ENCODE results near the gene CCDC192.
"Not testable (repeated sequence)": the region's sequence is repeated elsewhere in the genome, so short reads cannot be mapped to it uniquely, and the experiment has no call there.

Gene CCDC192

GRCh38 chr5:127732963-127733362, 29.8 kb downstream of the CCDC192 start:
- Mint-ChIP-seq H3K4me1 (no peaks in the 10 kb centered on the region), H3K9me3 (peaks cover 0 to 3% of the 10 kb centered on the region in 2 donors), H3K27me3 (no peaks in the 10 kb centered on the region), H3K27ac (no peak overlapping the region), H3K4me3 (no peak overlapping the region)
- DNase-seq (no peak), ATAC-seq (no peak)

GRCh38 chr5:127739348-127739747, 36.2 kb downstream of the CCDC192 start:
- H3K4me1 Mint-ChIP-seq, H3K27me3 Mint-ChIP-seq, H3K9me3 Mint-ChIP-seq, ATAC-seq, DNase-seq, H3K27ac Mint-ChIP-seq: not testable (repeated sequence)
- peak overlapping the region in 1 of 2 donors; percentile 32 for H3K4me3 Mint-ChIP-seq

GRCh38 chr5:127739807-127740384, 36.7 kb downstream of the CCDC192 start:
- Mint-ChIP-seq H3K4me3 (peak overlapping the region in 1 of 2 donors; percentile 6), H3K27me3 (peaks cover 9% of the 10 kb centered on the region), H3K9me3 (peaks cover 0 to 4% of the 10 kb centered on the region in 2 donors), H3K4me1 (no peaks in the 10 kb centered on the region), H3K27ac (no peak overlapping the region)
- DNase-seq (no peak), ATAC-seq (no peak)

- Mint-ChIP-seq H3K4me1 (no peaks in the 10 kb centered on the region), H3K4me3 (no peak overlapping the region), H3K9me3 (peaks cover 0 to 4% of the 10 kb centered on the region in 2 donors), H3K27ac (no peak overlapping the region), H3K27me3 (peaks cover 9% of the 10 kb centered on the region)
- no peak for ATAC-seq
- no peak for DNase-seq
Measured at GRCh38 chr5:127741412-127741811, 38.2 kb downstream of the CCDC192 start.

- Mint-ChIP-seq H3K27ac (no peak overlapping the region), H3K4me3 (no peak overlapping the region), H3K27me3 (peaks cover 9% of the 10 kb centered on the region), H3K4me1 (no peaks in the 10 kb centered on the region), H3K9me3 (no peaks in the 10 kb centered on the region)
- ATAC-seq (no peak), DNase-seq (no peak)
Measured at GRCh38 chr5:127744241-127744640, 41.0 kb downstream of the CCDC192 start.

GRCh38 chr5:127746756-127747155, 43.6 kb downstream of the CCDC192 start:
- Mint-ChIP-seq H3K4me3 (no peak overlapping the region), H3K9me3 (no peaks in the 10 kb centered on the region), H3K27me3 (peaks cover 9% of the 10 kb centered on the region), H3K4me1 (no peaks in the 10 kb centered on the region), H3K27ac (no peak overlapping the region)
- peak; percentile 42 for ATAC-seq
- DNase-seq = no peak

- Mint-ChIP-seq H3K4me3 (peak overlapping the region; percentile 15 to 19), H3K27ac (peak overlapping the region in 1 of 2 donors; percentile 34)
- not testable (repeated sequence) for H3K27me3 Mint-ChIP-seq, ATAC-seq, DNase-seq, H3K9me3 Mint-ChIP-seq, H3K4me1 Mint-ChIP-seq
Measured at GRCh38 chr5:127752503-127753265, 49.5 kb downstream of the CCDC192 start.

GRCh38 chr5:127754259-127754658, 51.1 kb downstream of the CCDC192 start:
- ATAC-seq (no peak), DNase-seq (no peak)
- H3K27me3 Mint-ChIP-seq = no peaks in the 10 kb centered on the region
- no peaks in the 10 kb centered on the region for H3K9me3 Mint-ChIP-seq
- no peaks in the 10 kb centered on the region for H3K4me1 Mint-ChIP-seq
- H3K27ac Mint-ChIP-seq = peak overlapping the region in 1 of 2 donors; percentile 19
- H3K4me3 Mint-ChIP-seq = no peak overlapping the region

- H3K4me1 Mint-ChIP-seq = no peaks in the 10 kb centered on the region
- H3K9me3 Mint-ChIP-seq = no peaks in the 10 kb centered on the region
- H3K27me3 Mint-ChIP-seq = no peaks in the 10 kb centered on the region
- no peak overlapping the region for H3K27ac Mint-ChIP-seq
- no peak for DNase-seq
- H3K4me3 Mint-ChIP-seq = no peak overlapping the region
- no peak for ATAC-seq
Measured at GRCh38 chr5:127754706-127755105, 51.5 kb downstream of the CCDC192 start.

- ATAC-seq (peak; percentile 76), DNase-seq (no peak)
- no peaks in the 10 kb centered on the region for H3K4me1 Mint-ChIP-seq
- no peak overlapping the region for H3K27ac Mint-ChIP-seq
- no peaks in the 10 kb centered on the region for H3K27me3 Mint-ChIP-seq
- no peak overlapping the region for H3K4me3 Mint-ChIP-seq
- H3K9me3 Mint-ChIP-seq = no peaks in the 10 kb centered on the region
Measured at GRCh38 chr5:127757576-127757975, 54.4 kb downstream of the CCDC192 start.

- H3K27me3 Mint-ChIP-seq = no peaks in the 10 kb centered on the region
- no peak for ATAC-seq
- H3K4me1 Mint-ChIP-seq = no peaks in the 10 kb centered on the region
- no peaks in the 10 kb centered on the region for H3K9me3 Mint-ChIP-seq
- no peak overlapping the region for H3K4me3 Mint-ChIP-seq
- DNase-seq = no peak
- H3K27ac Mint-ChIP-seq = no peak overlapping the region
Measured at GRCh38 chr5:127758766-127759283, 55.6 kb downstream of the CCDC192 start.

GRCh38 chr5:127761869-127762268, 58.7 kb downstream of the CCDC192 start:
- DNase-seq (no peak), ATAC-seq (no peak)
- Mint-ChIP-seq H3K27me3 (no peaks in the 10 kb centered on the region), H3K4me1 (no peaks in the 10 kb centered on the region), H3K9me3 (no peaks in the 10 kb centered on the region), H3K4me3 (no peak overlapping the region), H3K27ac (no peak overlapping the region)

GRCh38 chr5:127762412-127762811, 59.2 kb downstream of the CCDC192 start:
- ATAC-seq (no peak), DNase-seq (no peak)
- no peak overlapping the region for H3K4me3 Mint-ChIP-seq
- no peaks in the 10 kb centered on the region for H3K27me3 Mint-ChIP-seq
- no peak overlapping the region for H3K27ac Mint-ChIP-seq
- H3K4me1 Mint-ChIP-seq = no peaks in the 10 kb centered on the region
- no peaks in the 10 kb centered on the region for H3K9me3 Mint-ChIP-seq

GRCh38 chr5:127766676-127767335, 63.6 kb downstream of the CCDC192 start:
- Mint-ChIP-seq H3K27ac (no peak overlapping the region), H3K27me3 (no peaks in the 10 kb centered on the region), H3K9me3 (no peaks in the 10 kb centered on the region), H3K4me1 (no peaks in the 10 kb centered on the region), H3K4me3 (no peak overlapping the region)
- no peak for DNase-seq
- no peak for ATAC-seq

- H3K4me3 Mint-ChIP-seq = no peak overlapping the region
- ATAC-seq = no peak
- no peak overlapping the region for H3K27ac Mint-ChIP-seq
- no peaks in the 10 kb centered on the region for H3K27me3 Mint-ChIP-seq
- DNase-seq = no peak
- no peaks in the 10 kb centered on the region for H3K4me1 Mint-ChIP-seq
- no peaks in the 10 kb centered on the region for H3K9me3 Mint-ChIP-seq
Measured at GRCh38 chr5:127769386-127769785, 66.2 kb downstream of the CCDC192 start.

GRCh38 chr5:127770272-127770671, 67.1 kb downstream of the CCDC192 start:
- no peak for DNase-seq
- Mint-ChIP-seq H3K27me3 (peaks cover 6% of the 10 kb centered on the region), H3K4me3 (no peak overlapping the region), H3K9me3 (peaks cover 5 to 6% of the 10 kb centered on the region in 2 donors), H3K4me1 (no peaks in the 10 kb centered on the region), H3K27ac (no peak overlapping the region)
- no peak for ATAC-seq
